Dermis blood vessel endothelial cell (primary cell): ENCODE data around the gene BBOF1. TPM values are rescaled to one million over a fixed set of nuclear protein-coding genes. Genes with fewer than 3 reads are reported as not detected.
A peak's percentile ranks its signal among the peaks of the same experiment; 100 is the strongest.

ENCODE experiments used
- DNase-seq: peaks from one replicate; pipeline ENCODE4 v3.0.0; 2010
- total RNA-seq: library from RNA; depleted of rRNA; stranded (reverse); fragments of >200 nt; gene quantifications from 2 replicates; pipeline ENCODE4 v1.2.3, GENCODE V29; 2014

Gene BBOF1
- total RNA-seq, 1 donor from 2014 or later = 2.6 TPM

DNA sequence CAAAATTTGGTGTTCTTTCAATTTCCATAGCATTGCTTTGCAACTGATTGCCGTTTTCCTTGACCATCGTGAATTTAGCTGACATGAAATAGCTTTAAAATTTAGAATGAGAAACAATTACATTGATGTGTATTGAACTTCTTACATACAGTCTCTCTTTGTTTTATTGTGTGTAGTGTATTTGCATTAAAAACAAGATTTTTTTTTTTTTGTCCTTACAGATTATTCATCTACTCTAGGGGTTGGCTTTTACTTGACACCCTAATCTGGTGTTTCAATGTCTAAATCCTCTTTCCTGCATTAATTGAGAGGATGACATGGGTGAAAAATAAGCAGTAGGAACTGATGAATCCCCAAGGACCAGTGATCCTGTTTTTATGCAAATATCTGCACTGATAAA, 86.2 kb downstream of the BBOF1 start:
- DNase-seq = no peak

- no peak for DNase-seq
Observed at GRCh38 chr14:74109369-74109768, 90.2 kb downstream of the BBOF1 start.

DNA sequence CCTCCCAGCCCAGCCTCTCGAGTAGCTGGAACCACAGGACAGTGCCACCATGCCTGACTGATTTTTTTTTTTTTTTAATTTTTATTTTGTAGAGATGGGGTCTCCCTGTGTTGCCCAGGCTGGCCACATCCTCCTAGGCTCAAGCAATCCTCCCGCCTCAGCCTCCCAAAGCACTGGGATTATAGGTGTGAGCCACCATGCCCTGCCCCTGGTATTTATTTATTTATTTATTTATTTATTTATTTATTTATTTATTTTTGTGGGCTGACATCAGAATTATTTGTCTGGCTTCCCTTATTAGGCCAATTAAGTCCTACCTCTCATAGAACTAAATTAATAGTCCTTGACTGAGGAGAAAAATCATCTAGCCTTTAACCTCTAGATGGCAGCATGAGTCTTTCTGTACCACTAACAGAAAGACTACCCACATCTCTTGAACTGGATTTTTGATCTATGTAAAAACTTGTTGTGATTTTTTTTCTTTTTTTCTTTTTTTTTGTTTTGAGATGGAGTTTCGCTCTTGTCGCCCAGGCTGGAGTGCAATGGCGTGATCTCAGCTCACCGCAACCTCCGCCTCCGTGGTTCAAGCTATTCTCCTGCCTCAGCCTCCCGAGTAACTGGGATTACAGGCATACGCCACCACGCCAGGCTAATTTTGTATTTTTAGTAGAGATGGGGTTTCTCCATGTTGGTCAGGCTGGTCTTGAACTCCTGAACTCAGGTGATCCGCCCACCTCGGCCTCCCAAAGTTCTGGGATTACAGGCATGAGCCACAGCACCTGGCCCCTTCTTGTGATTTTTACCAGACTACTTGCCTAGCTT, 92.5 kb downstream of the BBOF1 start:
- DNase-seq = peak; percentile 76

Other genes with a start within 250 kb of the BBOF1 start
- 2.0 and 2.2 TPM in 2 replicates for gene PTGR2, start 167.5 kb upstream of the BBOF1 start, total RNA-seq
- gene ZNF410, start 132.5 kb upstream of the BBOF1 start, total RNA-seq = 60.1 and 71.6 TPM in 2 replicates
- 3.2 and 3.4 TPM in 2 replicates for gene FAM161B, start 69.3 kb upstream of the BBOF1 start, total RNA-seq
- gene COQ6, start 69.0 kb upstream of the BBOF1 start, total RNA-seq = 20.2 and 28.8 TPM in 2 replicates
- gene ENTPD5, start 61 bp upstream of the BBOF1 start, total RNA-seq = 9.9 and 14.8 TPM in 2 replicates
- 27.9 and 35.0 TPM in 2 replicates for gene ALDH6A1, start 65.1 kb downstream of the BBOF1 start, total RNA-seq
- gene LIN52, start 65.6 kb downstream of the BBOF1 start, total RNA-seq = 8.5 and 9.6 TPM in 2 replicates
- gene VSX2, start 220.1 kb downstream of the BBOF1 start, total RNA-seq = not detected in 2 replicates